Esophagus muscularis mucosa (tissue), 4 donors: Measurements from ENCODE around the gene NRXN2. TPM values are rescaled to one million over a fixed set of nuclear protein-coding genes. Genes with fewer than 3 reads are reported as not detected.
"Not testable (repeated sequence)": the region's sequence is repeated elsewhere in the genome, so short reads cannot be mapped to it uniquely, and the experiment has no call there.

Source experiments
- DNase-seq: peaks from one replicate; pipeline ENCODE4 v3.0.0-alpha.2; 2017; ENCODE audit errors: extremely low spot score
- H3K27ac ChIP-seq, 4 donors: fragments of 200-600 bp; sonication (generic); replicated peaks in 1 of 4; 1 replicate in 3 of 4; 2 replicates in 1 of 4; pipeline ENCODE4 v1.5.1; 2016 to 2019; ENCODE audit warnings: mild to moderate bottlenecking in 1 of 4
- H3K27me3 ChIP-seq, 4 donors: fragments of 200-600 bp; sonication (generic); one replicate each; pipeline versions ENCODE4 v1.5.1 to v1.6.0; 2016 to 2019
- H3K36me3 ChIP-seq, 4 donors: fragments of 200-600 bp; sonication (generic); one replicate each; pipeline ENCODE4 v1.5.1; 2016 to 2019
- H3K4me1 ChIP-seq, 4 donors: fragments of 200-600 bp; sonication (generic); one replicate each; pipeline ENCODE4 v1.5.1; 2016 to 2019
- H3K4me3 ChIP-seq, 4 donors: fragments of 200-600 bp; sonication (generic); 1 replicate in 2 of 4; 2 replicates in 2 of 4; pipeline ENCODE4 v1.5.1; 2016 to 2019; ENCODE audit warnings: mild to moderate bottlenecking in 4 of 4, moderate library complexity in 1 of 4
- H3K9me3 ChIP-seq, 4 donors: fragments of 200-600 bp; sonication (generic); 1 replicate in 3 of 4; 2 replicates in 1 of 4; pipeline ENCODE4 v1.5.1; 2016 to 2019
- EP300 ChIP-seq: sonication (generic); formaldehyde crosslinking; IDR thresholded peaks from one replicate; pipeline ENCODE4 v1.6.1; 2017; ENCODE audit warnings: antibody characterized with exemption
- POLR2A ChIP-seq: fragments of 450-650 bp; IDR thresholded peaks from one replicate; pipeline ENCODE4 v1.6.1; 2017; ENCODE audit warnings: antibody characterized with exemption, moderate library complexity, mild to moderate bottlenecking, low read depth
- POLR2AphosphoS5 ChIP-seq, 2 donors: sonication (generic); formaldehyde crosslinking; IDR thresholded peaks; one replicate each; pipeline ENCODE4 v1.6.1; 2017; ENCODE audit warnings: antibody characterized with exemption in 2 of 2
- WGBS: methylation state at CpG from one replicate; pipeline ENCODE4 v1.1.5; 2018; 5-methylcytosine and 5-hydroxymethylcytosine counted together
- intact Hi-C: fragments of 100-400 bp; cut with DNase I; formaldehyde crosslinking; loops from one replicate; pipeline ENCODE4 v1.15.1; 2023
- total RNA-seq, 4 donors: library from RNA; depleted of rRNA; stranded (reverse); fragments of >200 nt; gene quantifications; one replicate each; pipeline versions ENCODE4 v1.1.0 to v1.2.1, GENCODE V29; 2016
- TF ChIP-seq, protein P1 (sequence below), 3 experiments: fragments of 200-600 bp in 2 of 3; fragments of 450-650 bp in 1 of 3; sonication (generic) in 2 of 3; IDR thresholded peaks; one replicate each; pipeline ENCODE4 v1.5.1; 2017 to 2019; ENCODE audit warnings: antibody characterized with exemption in 3 of 3, mild to moderate bottlenecking in 2 of 3, moderate library complexity in 1 of 3

The NRXN2 gene
- total RNA-seq, 4 donors from 2014 or later: 2.1 to 12.9 (median 4.3) TPM

- no peaks in the 10 kb centered on the region for H3K36me3 ChIP-seq
- no peaks in the 10 kb centered on the region for H3K4me1 ChIP-seq
- peaks cover 0 to 50% (median 0%) of the 10 kb centered on the region in 4 donors for H3K27me3 ChIP-seq
- intact Hi-C loops: no loop called here
- no peak overlapping the region for H3K27ac ChIP-seq
- no peak overlapping the region for H3K4me3 ChIP-seq
- 92% methylated on average over 9 of the region's 22 CpGs for WGBS
- DNase-seq: no peak
- no peak for TF ChIP-seq POLR2A
- TF ChIP-seq, protein P1, sequence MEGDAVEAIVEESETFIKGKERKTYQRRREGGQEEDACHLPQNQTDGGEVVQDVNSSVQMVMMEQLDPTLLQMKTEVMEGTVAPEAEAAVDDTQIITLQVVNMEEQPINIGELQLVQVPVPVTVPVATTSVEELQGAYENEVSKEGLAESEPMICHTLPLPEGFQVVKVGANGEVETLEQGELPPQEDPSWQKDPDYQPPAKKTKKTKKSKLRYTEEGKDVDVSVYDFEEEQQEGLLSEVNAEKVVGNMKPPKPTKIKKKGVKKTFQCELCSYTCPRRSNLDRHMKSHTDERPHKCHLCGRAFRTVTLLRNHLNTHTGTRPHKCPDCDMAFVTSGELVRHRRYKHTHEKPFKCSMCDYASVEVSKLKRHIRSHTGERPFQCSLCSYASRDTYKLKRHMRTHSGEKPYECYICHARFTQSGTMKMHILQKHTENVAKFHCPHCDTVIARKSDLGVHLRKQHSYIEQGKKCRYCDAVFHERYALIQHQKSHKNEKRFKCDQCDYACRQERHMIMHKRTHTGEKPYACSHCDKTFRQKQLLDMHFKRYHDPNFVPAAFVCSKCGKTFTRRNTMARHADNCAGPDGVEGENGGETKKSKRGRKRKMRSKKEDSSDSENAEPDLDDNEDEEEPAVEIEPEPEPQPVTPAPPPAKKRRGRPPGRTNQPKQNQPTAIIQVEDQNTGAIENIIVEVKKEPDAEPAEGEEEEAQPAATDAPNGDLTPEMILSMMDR (IDR thresholded peaks at IDR 0.05): no peak
- no peaks in the 10 kb centered on the region for H3K9me3 ChIP-seq
Measured at GRCh38 chr11:64667154-64667745, 55.7 kb downstream of the NRXN2 start.

GRCh38 chr11:64665411-64665821 is 57.6 kb downstream of the NRXN2 start:
- intact Hi-C loops: no loop called here
- H3K4me3 ChIP-seq: no peak overlapping the region
- TF ChIP-seq EP300: no peak
- no peak for TF ChIP-seq POLR2A
- TF ChIP-seq POLR2AphosphoS5 (IDR thresholded peaks at IDR 0.05): no peak
- TF ChIP-seq, protein P1 (IDR thresholded peaks at IDR 0.05): no peak
- H3K36me3 ChIP-seq: no peaks in the 10 kb centered on the region
- no peak for DNase-seq
- peaks cover 0 to 8% (median 5%) of the 10 kb centered on the region in 4 donors for H3K4me1 ChIP-seq
- H3K27ac ChIP-seq: no peak overlapping the region
- no peaks in the 10 kb centered on the region for H3K9me3 ChIP-seq
- WGBS: 44% methylated on average over 7 of the region's 7 CpGs
- peaks cover 0 to 32% (median 0%) of the 10 kb centered on the region in 4 donors for H3K27me3 ChIP-seq

DNA sequence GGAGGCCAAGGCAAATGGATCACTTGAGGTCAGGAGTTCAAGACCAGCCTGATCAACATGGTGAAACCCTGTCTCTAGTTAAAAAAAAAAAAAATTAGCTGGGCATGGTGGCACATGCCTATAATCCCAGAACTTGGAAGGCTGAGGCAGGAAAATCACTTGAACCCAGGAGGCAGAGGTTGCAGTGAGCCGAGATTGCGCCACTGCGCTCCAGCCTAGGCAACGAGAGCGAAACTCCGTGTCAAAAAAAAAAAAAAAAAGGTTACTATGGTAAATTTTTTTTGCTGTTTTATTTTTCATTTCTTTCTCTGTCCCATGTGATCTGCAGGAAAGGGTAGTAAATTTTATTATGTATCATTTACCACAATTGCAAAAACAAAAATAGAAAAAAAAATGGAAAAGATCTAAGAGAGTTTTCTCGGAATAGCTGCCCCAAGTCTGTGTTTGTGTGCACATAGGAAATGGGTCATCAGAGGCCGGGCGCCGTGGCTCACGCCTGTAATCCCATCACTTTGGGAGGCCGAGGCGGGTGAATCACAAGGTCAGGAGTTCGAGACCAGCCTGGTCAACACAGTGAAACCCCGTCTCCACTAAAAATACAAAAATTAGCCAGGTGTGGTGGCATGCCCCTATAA is 58.6 kb downstream of the NRXN2 start:
- 75% methylated on average over 15 of the region's 15 CpGs for WGBS
- H3K27ac ChIP-seq, H3K9me3 ChIP-seq, H3K36me3 ChIP-seq, DNase-seq, intact Hi-C loops, H3K4me1 ChIP-seq, H3K4me3 ChIP-seq: not testable (repeated sequence)
- peaks cover 0 to 21% (median 0%) of the 10 kb centered on the region in 4 donors for H3K27me3 ChIP-seq

- no peak for DNase-seq
- intact Hi-C loops: no loop called here
- WGBS: 98% methylated on average over 4 of the region's 4 CpGs
- TF ChIP-seq EP300: no peak
- peaks cover 0 to 17% (median 0%) of the 10 kb centered on the region in 4 donors for H3K27me3 ChIP-seq
- peaks cover 0 to 8% (median 5%) of the 10 kb centered on the region in 4 donors for H3K4me1 ChIP-seq
- H3K27ac ChIP-seq: no peak overlapping the region
- H3K36me3 ChIP-seq: no peaks in the 10 kb centered on the region
- no peaks in the 10 kb centered on the region for H3K9me3 ChIP-seq
- no peak overlapping the region for H3K4me3 ChIP-seq
Measured at GRCh38 chr11:64663656-64664055, 59.3 kb downstream of the NRXN2 start.

GRCh38 chr11:64661614-64662013 is 61.4 kb downstream of the NRXN2 start:
- Histone ChIP-seq H3K36me3 (no peaks in the 10 kb centered on the region), H3K27ac (no peak overlapping the region), H3K27me3 (no peaks in the 10 kb centered on the region), H3K9me3 (no peaks in the 10 kb centered on the region), H3K4me1 (peaks cover 0 to 8% (median 5%) of the 10 kb centered on the region in 4 donors), H3K4me3 (no peak overlapping the region)
- 86% methylated on average over 7 of the region's 7 CpGs for WGBS
- intact Hi-C loops: no loop called here
- no peak for TF ChIP-seq EP300
- TF ChIP-seq POLR2AphosphoS5 (IDR thresholded peaks at IDR 0.05): no peak
- TF ChIP-seq POLR2A: no peak
- TF ChIP-seq, protein P1 (IDR thresholded peaks at IDR 0.05): no peak
- DNase-seq: no peak

- intact Hi-C loops: no loop called here
- Histone ChIP-seq H3K4me1 (peaks cover 0 to 8% (median 5%) of the 10 kb centered on the region in 4 donors), H3K27ac (no peak overlapping the region), H3K36me3 (no peaks in the 10 kb centered on the region), H3K4me3 (no peak overlapping the region), H3K9me3 (no peaks in the 10 kb centered on the region), H3K27me3 (no peaks in the 10 kb centered on the region)
- 73% methylated on average over 4 of the region's 6 CpGs for WGBS
- DNase-seq: no peak
- TF ChIP-seq, protein P1 (IDR thresholded peaks at IDR 0.05): no peak
- TF ChIP-seq POLR2A (no peak), POLR2AphosphoS5 (IDR thresholded peaks at IDR 0.05) (no peak), EP300 (no peak)
Measured at GRCh38 chr11:64661146-64661545, 61.9 kb downstream of the NRXN2 start.
